PC-3 (cell line): ENCODE measurements around the gene STX1A. TPM values are rescaled to one million over a fixed set of nuclear protein-coding genes. Genes with fewer than 3 reads are reported as not detected.

ENCODE experiments used
- ATAC-seq: fragments of 200-7000 bp; cut with Tn5 transposase; 2 replicates; pipeline ENCODE4 v1.9.1; 2020; ENCODE audit warnings: mild to moderate bottlenecking, moderate library complexity
- BruUV-seq: library from RNA; stranded (reverse); fragments of 400-500 nt; replicated peaks from 2 replicates; lab custom pipeline; 2021; lab: Mats Ljungman, UMichigan
- CTCF ChIA-PET: fragments of 300-600 bp; sonication (Branson Sonifier 250); formaldehyde crosslinking; loops from one replicate; lab custom pipeline; 2022; ENCODE audit warnings: antibody characterized with exemption; lab: Charles Lee
- POLR2A ChIA-PET: fragments of 300-600 bp; sonication (Branson Sonifier 250); formaldehyde crosslinking; loops from one replicate; lab custom pipeline; 2022; ENCODE audit warnings: antibody characterized with exemption; ENCODE audit not compliant: unreplicated experiment; lab: Charles Lee
- DNase-seq: peaks from one replicate; pipeline ENCODE4 v3.0.0-alpha.2; 2015
- H2AFZ ChIP-seq: fragments of 300-600 bp; sonication (generic); 2 replicates; pipeline ENCODE4 v1.6.0; 2016; ENCODE audit warnings: antibody characterized with exemption, low read length
- H3F3A ChIP-seq: fragments of 300-600 bp; sonication (generic); one replicate; pipeline ENCODE4 v1.6.0; 2017; ENCODE audit warnings: antibody characterized with exemption, low read length, control low read depth, mild to moderate bottlenecking; ENCODE audit not compliant: unreplicated experiment
- H3K27ac ChIP-seq: fragments of 300-600 bp; sonication (generic); 2 replicates; pipeline ENCODE4 v1.5.1; 2016; ENCODE audit warnings: mild to moderate bottlenecking, low read length
- H3K27me3 ChIP-seq: fragments of 300-600 bp; sonication (generic); 2 replicates; pipeline ENCODE4 v1.6.1; 2016; ENCODE audit warnings: low read length, mixed read lengths
- H3K36me3 ChIP-seq: fragments of 300-600 bp; sonication (generic); 2 replicates; pipeline ENCODE4 v1.6.1; 2016; ENCODE audit warnings: low read depth, mixed run types, low read length, mixed read lengths
- H3K4me1 ChIP-seq: fragments of 300-600 bp; sonication (generic); 2 replicates; pipeline ENCODE4 v1.5.1; 2016; ENCODE audit warnings: low read length; ENCODE audit not compliant: insufficient read depth
- H3K4me2 ChIP-seq: fragments of 300-600 bp; sonication (generic); 2 replicates; pipeline ENCODE4 v1.6.0; 2016; ENCODE audit warnings: low read length
- H3K4me3 ChIP-seq: fragments of 300-600 bp; sonication (generic); 2 replicates; pipeline ENCODE4 v1.5.1; 2016; ENCODE audit warnings: mild to moderate bottlenecking, low read length, mixed read lengths
- H3K79me2 ChIP-seq: fragments of 300-600 bp; sonication (generic); 2 replicates; pipeline ENCODE4 v1.6.1; 2017; ENCODE audit warnings: low read length, mixed read lengths
- H3K9ac ChIP-seq: fragments of 300-600 bp; sonication (generic); 2 replicates; pipeline ENCODE4 v1.6.0; 2016; ENCODE audit warnings: mild to moderate bottlenecking, low read length
- H3K9me2 ChIP-seq: fragments of 300-600 bp; sonication (generic); replicated peaks from 2 replicates; pipeline ENCODE4 v1.6.1; 2016; ENCODE audit warnings: mixed run types, low read length, mixed read lengths
- H3K9me3 ChIP-seq: fragments of 300-600 bp; sonication (generic); 2 replicates; pipeline ENCODE4 v1.6.1; 2016; ENCODE audit warnings: low read length, mixed read lengths
- H4K20me1 ChIP-seq: fragments of 300-600 bp; sonication (generic); 2 replicates; pipeline ENCODE4 v1.6.1; 2016; ENCODE audit warnings: low read length, mixed read lengths
- EZH2 ChIP-seq: fragments of 300-600 bp; sonication (generic); IDR thresholded peaks from one replicate; pipeline ENCODE4 v1.6.1; 2017; ENCODE audit warnings: antibody characterized with exemption, mild to moderate bottlenecking, low read length; ENCODE audit not compliant: unreplicated experiment
- EZH2phosphoT487 ChIP-seq: fragments of 300-600 bp; sonication (generic); IDR thresholded peaks from 2 replicates; pipeline ENCODE4 v1.6.1; 2018; ENCODE audit warnings: mild to moderate bottlenecking, antibody characterized with exemption, low read length, borderline replicate concordance
- intact Hi-C: fragments of 100-400 bp; cut with micrococcal nuclease; formaldehyde crosslinking; loops from 2 replicates; pipeline ENCODE4 v1.9.0; 2023
- total RNA-seq: library from RNA; depleted of rRNA; stranded (reverse); fragments of >200 nt; gene quantifications from 2 replicates; pipeline ENCODE4 v1.2.3, GENCODE V29; 2014
- TF ChIP-seq, protein P1 (sequence below): fragments of 300-600 bp; sonication (generic); conservative IDR thresholded peaks from 2 replicates; pipeline ENCODE4 v1.5.1; 2017; ENCODE audit warnings: antibody characterized with exemption, low read depth, mild to moderate bottlenecking, low read length

STX1A gene
- total RNA-seq, 1 experiment from 2014 or later: 145 TPM

GRCh38 chr7:73681031-73681430 is 38.4 kb downstream of the STX1A start:
- H4K20me1 ChIP-seq: peaks cover 14% of the 10 kb centered on the region
- intact Hi-C loops: loop anchor here (1.0 kb wide), 1 partner anchor 44 kb away; no protein-coding TSS in a partner anchor

DNA sequence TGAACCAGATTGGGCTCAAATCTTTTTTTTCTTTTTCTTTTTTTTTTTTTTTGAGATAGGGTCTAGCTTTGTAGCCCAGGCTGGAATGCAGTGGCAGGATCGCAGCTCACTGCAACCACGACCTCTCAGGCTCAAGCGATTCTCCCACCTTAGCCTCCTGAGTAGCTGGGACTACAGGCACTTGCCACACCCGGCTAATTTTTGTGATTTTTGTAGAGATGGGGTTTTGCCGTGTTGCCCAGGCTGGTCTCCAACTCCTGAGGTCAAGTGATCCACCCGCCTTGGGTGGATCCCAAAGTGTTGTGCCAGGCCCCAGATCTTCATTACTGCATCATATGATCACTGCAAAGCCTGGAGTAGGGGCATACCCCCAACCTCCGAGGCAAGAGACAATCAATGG is 39.0 kb downstream of the STX1A start:
- no peaks in the 10 kb centered on the region for H3K27me3 ChIP-seq
- peak overlapping the region; percentile 96 for H3K4me2 ChIP-seq
- TF ChIP-seq EZH2phosphoT487: no peak
- peaks cover 71% of the 10 kb centered on the region for H3K79me2 ChIP-seq
- no peaks in the 10 kb centered on the region for H3K9me3 ChIP-seq
- DNase-seq (no peak), ATAC-seq (no peak)
- 0 out of 2 replicates have a peak, but pooled peaks cover 4% of the 10 kb centered on the region for H3K36me3 ChIP-seq
- peaks cover 19% of the 10 kb centered on the region for H3K4me1 ChIP-seq
- H3K4me3 ChIP-seq: peak overlapping the region; percentile 97
- H3K27ac ChIP-seq: no peak overlapping the region
- no peak overlapping the region for H2AFZ ChIP-seq
- H3K9ac ChIP-seq: 0 out of 2 replicates have a peak overlapping the region, but pooled peaks have one; percentile 96
- H3K9me2 ChIP-seq: no peaks in the 10 kb centered on the region
- POLR2A ChIA-PET: interaction anchor here (1.0 kb wide), 1 partner anchor 58 kb away, joined by 12 read pairs; the partner anchor contains the start of gene ABHD11
- BruUV-seq: no TSS peak
- H4K20me1 ChIP-seq: peaks cover 14% of the 10 kb centered on the region
- intact Hi-C loops: no loop called here
- H3F3A ChIP-seq: no peaks in the 10 kb centered on the region
- CTCF ChIA-PET: interaction anchor here (0.6 kb wide), 1 partner anchor 18 kb away, joined by 3 read pairs; no protein-coding TSS in a partner anchor

More at GRCh38 chr7:73681031-73681430, 38.4 kb downstream of the STX1A start:
- ATAC-seq (peak; percentile 61), DNase-seq (peak; percentile 65)
- no peak overlapping the region for H3K27ac ChIP-seq
- H3F3A ChIP-seq: no peaks in the 10 kb centered on the region
- ChIA-PET CTCF (interaction anchor here (0.6 kb wide), 1 partner anchor 17 kb away, joined by 3 read pairs; no protein-coding TSS in a partner anchor), POLR2A (interaction anchor here (1.0 kb wide), 1 partner anchor 57 kb away, joined by 12 read pairs; the partner anchor contains the start of gene ABHD11)
- peaks cover 76% of the 10 kb centered on the region for H3K79me2 ChIP-seq
- H3K27me3 ChIP-seq: no peaks in the 10 kb centered on the region
- TF ChIP-seq, protein P1, sequence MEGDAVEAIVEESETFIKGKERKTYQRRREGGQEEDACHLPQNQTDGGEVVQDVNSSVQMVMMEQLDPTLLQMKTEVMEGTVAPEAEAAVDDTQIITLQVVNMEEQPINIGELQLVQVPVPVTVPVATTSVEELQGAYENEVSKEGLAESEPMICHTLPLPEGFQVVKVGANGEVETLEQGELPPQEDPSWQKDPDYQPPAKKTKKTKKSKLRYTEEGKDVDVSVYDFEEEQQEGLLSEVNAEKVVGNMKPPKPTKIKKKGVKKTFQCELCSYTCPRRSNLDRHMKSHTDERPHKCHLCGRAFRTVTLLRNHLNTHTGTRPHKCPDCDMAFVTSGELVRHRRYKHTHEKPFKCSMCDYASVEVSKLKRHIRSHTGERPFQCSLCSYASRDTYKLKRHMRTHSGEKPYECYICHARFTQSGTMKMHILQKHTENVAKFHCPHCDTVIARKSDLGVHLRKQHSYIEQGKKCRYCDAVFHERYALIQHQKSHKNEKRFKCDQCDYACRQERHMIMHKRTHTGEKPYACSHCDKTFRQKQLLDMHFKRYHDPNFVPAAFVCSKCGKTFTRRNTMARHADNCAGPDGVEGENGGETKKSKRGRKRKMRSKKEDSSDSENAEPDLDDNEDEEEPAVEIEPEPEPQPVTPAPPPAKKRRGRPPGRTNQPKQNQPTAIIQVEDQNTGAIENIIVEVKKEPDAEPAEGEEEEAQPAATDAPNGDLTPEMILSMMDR: no peak
- no peak for TF ChIP-seq EZH2phosphoT487
- no peak for TF ChIP-seq EZH2
- H3K4me1 ChIP-seq: peaks cover 19% of the 10 kb centered on the region
- no peaks in the 10 kb centered on the region for H3K9me3 ChIP-seq
- no peaks in the 10 kb centered on the region for H3K9me2 ChIP-seq
- H3K9ac ChIP-seq: peak overlapping the region; percentile 96; the same call in 1 of the 2 replicates
- H3K4me3 ChIP-seq: peak overlapping the region; percentile 97
- no TSS peak for BruUV-seq
- peak overlapping the region; percentile 96 for H3K4me2 ChIP-seq
- no peak overlapping the region for H2AFZ ChIP-seq
- 0 out of 2 replicates have a peak, but pooled peaks cover 4% of the 10 kb centered on the region for H3K36me3 ChIP-seq

- H3K36me3 ChIP-seq: 0 out of 2 replicates have a peak, but pooled peaks cover 4% of the 10 kb centered on the region
- intact Hi-C loops: no loop called here
- peak overlapping the region; percentile 96; the same call in 1 of the 2 replicates for H3K4me2 ChIP-seq
- TF ChIP-seq EZH2 (no peak), EZH2phosphoT487 (no peak)
- TF ChIP-seq, protein P1: no peak
- no peaks in the 10 kb centered on the region for H3F3A ChIP-seq
- ChIA-PET POLR2A (no interaction called here), CTCF (no interaction called here)
- H3K27me3 ChIP-seq: no peaks in the 10 kb centered on the region
- H4K20me1 ChIP-seq: peaks cover 14% of the 10 kb centered on the region
- H3K9me2 ChIP-seq: no peaks in the 10 kb centered on the region
- H3K79me2 ChIP-seq: peaks cover 63% of the 10 kb centered on the region
- no TSS peak for BruUV-seq
- no peak overlapping the region for H3K4me3 ChIP-seq
- no peak for DNase-seq
- no peaks in the 10 kb centered on the region for H3K9me3 ChIP-seq
- no peak for ATAC-seq
- H2AFZ ChIP-seq: no peak overlapping the region
- no peak overlapping the region for H3K27ac ChIP-seq
- no peak overlapping the region for H3K9ac ChIP-seq
- H3K4me1 ChIP-seq: peaks cover 19% of the 10 kb centered on the region
Observed at GRCh38 chr7:73679709-73680108, 39.8 kb downstream of the STX1A start.
